ENCODE data around the gene LRCH3.

Gene LRCH3

DNA sequence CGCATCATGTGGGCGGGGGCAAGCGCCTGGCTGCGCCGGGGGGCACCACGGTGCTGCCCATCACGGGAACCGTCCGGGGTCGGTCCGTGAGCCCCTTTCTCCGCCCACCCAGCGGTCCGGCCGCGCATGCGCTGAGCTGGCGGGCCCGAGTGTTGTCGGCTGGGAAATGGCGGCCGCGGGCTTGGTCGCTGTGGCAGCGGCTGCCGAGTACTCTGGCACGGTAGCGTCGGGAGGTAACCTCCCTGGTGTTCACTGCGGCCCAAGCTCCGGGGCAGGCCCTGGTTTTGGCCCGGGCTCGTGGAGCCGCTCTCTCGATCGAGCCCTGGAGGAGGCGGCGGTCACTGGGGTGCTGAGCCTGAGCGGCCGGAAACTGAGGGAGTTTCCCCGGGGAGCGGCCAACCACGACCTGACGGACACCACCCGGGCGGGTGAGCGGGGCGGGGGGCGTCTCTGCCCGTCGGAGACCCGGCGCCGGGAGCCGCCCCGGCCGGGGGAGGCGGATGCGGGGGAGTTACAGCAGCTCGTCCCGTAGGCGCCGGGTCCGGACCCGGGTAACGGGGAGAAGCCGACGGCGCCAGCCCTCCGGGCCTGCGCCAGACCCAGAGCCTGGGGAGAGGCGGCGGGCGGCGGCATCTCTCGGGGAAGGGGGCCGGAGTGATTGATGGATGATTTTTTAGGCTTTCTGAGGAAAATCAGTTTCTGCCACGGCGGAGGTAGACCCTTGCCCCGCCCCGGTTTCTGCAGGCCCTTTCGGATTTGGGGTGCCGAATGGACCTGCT is at the start of gene LRCH3:
LRCH3 (plus strand) TSS at position 142 of the 779 bp plus-strand sequence; CDS start at position 167, 25 bp downstream.
- DNase-seq (ENCODE audit: low read depth in 2 of 2), result peak; percentile 52 to 56

DNA sequence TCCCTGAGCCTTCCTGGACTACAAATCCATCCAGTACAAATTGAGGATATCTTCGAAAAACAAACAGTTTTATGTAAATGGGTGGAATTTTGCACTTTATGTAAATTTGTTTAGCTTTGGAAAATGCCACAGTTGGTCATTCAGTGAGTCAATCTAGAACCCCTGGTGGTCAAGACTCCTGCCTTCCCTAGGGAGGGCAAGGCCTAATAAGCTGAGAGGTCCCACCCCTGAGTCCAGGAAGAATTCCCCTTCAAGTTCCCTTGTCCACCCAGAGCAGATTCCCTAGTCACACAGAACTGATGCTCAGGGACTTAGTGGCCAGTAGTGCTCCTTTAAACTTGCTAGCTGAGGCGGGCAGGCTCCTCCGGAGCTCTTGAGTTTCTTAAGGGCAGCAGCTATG is 48.3 kb upstream of the LRCH3 start:
- no peak for DNase-seq (ENCODE audit: low read depth in 2 of 2)

DNA sequence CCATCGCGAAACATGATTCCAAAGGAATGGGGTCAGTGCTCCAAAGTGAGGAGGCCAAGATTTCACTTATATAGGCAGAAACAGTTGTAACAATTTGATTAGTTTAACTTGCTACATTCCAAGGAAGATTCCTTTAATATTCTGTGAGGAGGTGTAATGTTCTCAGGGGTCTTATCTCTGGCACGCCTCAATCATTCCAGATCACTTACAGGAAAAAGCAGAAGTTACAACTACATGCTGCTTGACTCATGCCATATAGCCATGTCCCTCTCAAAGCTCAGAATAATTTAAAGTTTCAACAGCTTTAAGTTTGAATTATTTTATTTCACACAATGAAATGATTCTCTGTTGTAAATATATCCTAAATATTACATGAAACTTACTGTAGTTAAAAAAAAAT is 44.8 kb upstream of the LRCH3 start:
- DNase-seq (ENCODE audit: low read depth in 2 of 2), result no peak

DNA sequence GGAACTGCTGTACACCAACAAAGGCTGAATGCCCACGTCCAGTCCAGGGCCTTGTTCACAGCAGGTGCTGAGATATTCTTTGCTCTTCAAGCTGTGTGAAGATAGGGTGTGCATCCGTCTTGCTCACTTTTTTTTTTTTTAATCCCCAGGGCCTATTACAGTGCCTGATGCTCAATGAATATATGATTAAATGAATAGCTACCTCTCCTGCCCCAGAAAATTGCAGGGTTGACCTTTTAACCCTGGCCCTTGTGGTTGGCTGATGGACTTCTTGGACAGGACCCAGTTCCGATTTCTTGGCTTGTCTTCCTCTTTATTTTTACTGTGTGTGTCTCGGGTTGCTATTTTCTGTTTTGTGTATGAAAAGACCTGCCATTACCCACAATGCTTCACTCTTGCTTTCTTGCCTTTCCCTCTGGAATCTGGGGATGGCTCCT is 44.2 kb upstream of the LRCH3 start:
- no peak for DNase-seq (ENCODE audit: low read depth in 2 of 2)

DNA sequence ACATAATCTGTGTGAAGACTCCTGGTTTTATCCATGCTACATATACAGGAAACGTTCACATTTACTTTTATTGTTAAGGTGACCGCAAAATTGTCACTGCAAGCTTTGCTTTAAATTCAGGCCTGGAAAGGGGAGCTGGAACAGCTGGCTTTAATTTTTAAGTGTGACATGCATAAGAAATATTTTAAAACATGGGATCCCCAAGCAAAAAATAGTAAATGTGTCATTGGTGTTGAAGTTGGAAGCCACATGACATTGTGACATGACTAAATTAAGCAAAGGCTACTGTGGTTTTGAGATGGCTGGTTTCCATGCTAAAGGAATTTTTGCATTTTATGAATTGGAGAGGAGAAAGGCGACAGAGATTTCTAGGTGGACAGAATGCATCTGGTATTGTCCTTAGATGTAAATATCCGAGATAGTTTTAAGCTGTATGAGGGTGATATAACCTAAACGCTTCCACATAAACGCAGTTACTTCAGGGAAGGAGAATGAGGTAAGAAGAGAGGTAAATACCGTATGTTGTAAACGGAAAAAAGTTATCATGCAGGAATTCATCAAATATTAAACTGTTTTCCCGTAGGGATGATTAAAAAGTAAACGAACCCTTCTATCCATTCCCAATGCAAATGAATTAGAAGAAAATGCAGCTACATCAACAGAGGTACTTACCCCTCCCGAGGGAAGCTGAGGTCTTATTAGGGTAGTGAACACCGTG is 42.3 kb upstream of the LRCH3 start:
- DNase-seq (ENCODE audit: low read depth in 2 of 2), result peak; percentile 56 to 61

DNA sequence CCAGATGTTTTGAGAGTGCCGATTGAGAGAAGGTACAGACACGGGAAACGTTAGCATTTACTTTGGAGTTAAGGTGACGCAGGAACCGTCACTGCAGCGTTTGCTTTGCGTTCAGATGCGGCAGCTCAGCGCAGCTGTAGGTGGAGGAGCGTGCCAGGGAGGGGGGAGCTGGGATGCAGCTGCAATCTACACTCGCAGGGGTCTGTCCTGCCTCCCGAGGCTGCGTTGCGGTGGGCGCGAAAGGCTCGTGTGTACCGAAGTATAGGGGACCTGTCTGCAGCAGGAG is 41.8 kb upstream of the LRCH3 start:
- DNase-seq (ENCODE audit: low read depth in 2 of 2), result no peak

DNA sequence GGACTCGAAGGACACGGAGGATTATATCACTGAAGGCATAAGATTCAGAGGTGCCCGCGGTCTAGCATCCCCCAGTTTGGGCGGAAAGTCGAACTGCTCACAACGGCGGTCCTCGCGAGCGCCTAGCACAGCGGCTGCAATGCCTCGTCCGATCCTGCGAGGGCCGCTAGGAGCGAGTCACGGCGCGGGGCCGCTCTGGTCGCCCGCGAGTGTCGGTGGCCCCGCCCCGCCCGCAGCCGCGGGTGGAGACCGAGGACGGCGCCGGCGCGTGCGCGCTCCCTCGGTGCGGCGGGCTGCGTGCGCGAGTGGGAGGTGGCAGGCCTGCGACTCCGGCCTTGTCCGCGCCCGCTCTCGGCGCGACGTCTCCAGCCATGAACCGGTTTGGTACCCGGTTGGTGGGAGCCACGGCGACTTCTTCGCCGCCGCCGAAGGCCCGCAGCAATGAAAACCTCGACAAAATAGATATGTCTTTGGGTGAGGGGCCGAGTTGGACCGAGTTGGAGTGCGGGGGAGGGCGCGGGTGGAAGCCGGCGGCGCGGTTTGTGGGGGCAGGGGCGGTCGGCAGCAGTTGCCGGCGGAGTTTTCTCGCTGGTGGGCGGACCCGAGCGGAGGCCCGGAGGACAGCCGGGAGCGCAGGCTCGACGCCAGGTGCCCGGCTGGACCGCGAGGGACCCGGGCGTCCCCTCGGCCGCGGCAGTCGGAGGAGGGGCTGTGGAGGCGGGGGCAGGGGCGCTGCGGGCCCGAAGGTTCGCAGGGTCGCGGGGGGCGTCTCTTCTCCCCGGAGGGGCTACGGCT is 41.3 kb upstream of the LRCH3 start, which contains the start of gene FYTTD1:
FYTTD1 (plus strand) TSS at position 283 of the 795 bp plus-strand sequence; CDS start at position 372, 89 bp downstream.
- DNase-seq (ENCODE audit: low read depth in 2 of 2), result peak; percentile 64 to 66

DNA sequence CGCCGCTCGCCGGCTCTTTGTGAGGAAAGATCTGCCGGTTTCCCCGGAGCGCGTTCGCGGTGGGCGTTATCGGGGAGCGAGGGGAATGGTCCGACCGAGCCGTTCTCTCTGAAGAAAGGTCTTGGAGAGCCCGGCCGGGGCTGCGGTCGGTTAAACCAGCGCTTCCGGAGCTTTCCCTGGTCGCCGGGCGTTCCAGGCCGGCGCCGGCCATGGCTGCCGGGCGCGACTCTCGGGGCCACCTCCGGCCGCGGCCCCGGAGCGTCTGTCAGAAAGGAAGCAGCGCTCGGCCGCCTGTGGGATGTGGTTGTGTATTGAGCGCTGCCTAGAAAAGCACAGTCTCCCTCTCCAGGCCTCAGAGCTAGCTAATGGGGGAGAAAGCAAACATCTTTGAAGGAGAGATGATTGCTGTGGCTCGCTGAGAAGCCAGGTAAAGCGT is 40.6 kb upstream of the LRCH3 start:
- peak in 1 of 2 experiments; percentile 24 for DNase-seq (ENCODE audit: low read depth in 2 of 2)

DNA sequence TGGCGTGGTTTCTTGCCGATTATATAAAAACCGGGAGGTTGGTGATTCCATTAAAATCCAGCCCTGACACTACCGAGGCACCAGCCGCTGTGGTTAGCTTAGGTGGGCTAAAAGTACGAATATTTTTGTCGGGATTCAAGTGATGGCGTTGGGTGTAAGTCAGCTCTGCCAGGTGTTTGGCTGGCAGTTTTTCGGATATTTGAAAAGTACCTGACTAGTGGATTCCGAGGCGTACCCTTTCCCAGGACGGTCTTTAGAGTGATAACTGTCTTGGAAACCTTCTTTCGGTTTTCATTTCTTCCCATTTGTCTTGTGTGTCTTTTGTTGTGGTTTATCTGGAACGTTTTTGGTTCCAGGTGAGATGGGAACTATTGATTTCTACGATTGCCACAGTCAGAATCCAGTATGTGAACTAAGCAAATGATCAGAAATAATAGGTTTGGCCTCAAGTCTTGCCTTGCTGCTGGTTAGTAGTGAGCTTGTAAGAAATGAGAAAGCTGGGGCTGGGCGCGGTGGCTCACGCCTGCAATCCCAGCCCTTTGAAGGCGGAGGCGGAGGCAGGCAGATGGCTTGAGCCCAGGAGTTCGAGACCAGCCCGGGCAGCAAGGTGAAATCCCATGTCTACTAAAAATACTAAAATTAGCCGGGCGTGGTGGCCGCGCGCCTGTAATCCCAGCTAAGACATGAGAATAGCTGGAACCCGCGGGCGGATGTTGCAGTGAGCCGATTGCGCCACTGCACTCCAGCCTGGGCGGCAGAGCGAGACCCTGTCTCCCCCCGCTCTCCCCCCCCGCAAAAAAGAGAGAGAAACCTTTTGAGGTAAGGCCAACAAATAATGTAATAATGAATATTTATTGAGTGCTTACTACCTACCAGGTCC is 40.0 kb upstream of the LRCH3 start:
- DNase-seq (ENCODE audit: low read depth in 2 of 2), result no peak

DNA sequence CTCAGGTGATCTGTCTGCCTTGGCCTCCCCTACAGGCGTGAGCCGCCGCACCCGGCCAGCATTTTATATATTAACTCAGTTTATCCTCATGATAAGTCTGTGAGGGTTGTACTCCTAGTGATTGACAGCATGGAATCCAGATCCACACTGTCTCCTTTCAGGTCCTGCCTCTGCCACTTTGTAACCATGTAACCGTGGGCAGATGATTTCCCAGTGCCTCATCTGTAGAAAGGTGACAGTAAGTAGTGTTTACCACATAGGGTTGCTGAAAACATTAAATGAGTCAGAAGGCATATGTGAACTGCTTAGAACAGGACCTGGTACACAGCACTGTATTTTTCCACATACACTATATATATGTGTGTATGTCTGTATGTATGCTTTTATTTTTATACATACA is 38.9 kb upstream of the LRCH3 start:
- no peak for DNase-seq (ENCODE audit: low read depth in 2 of 2)

DNA sequence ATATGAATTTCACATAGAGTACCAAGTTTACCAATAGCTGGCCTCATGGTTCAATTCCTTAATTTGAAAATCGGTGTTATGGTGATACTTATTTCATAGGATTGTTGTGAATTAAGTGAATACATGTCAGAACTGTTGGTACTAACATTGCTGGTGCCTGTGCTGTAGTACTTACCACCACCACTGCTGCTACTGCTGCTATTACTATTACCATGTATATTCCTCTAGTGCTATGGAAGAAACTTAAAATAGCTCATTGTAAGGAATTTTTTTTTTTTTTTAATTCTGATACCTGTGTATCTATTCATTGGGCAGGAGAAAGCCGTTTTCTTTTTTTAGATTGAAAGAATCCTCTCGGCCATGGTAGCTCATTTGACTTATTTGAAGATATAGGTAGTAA is 37.8 kb upstream of the LRCH3 start:
- no peak for DNase-seq (ENCODE audit: low read depth in 2 of 2)

DNA sequence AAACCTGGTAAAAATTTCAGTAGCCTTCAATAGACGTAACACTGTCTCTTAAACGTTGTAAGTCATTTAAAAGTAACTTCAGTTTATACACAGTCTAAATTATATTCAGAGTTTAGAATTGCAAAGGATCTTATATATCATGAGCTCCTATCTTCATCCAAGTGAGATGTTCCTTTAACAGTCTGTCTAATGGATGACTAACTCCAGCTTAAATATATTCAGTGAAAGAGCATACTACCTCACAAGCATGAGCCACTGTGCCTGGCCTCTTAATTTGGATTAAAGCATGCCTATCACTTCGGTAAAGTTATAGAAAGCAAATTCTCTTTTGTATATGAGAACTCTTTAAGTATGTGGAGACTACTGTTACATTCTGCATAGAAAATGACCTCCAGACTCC is 34.4 kb upstream of the LRCH3 start:
- no peak for DNase-seq (ENCODE audit: low read depth in 2 of 2)

DNA sequence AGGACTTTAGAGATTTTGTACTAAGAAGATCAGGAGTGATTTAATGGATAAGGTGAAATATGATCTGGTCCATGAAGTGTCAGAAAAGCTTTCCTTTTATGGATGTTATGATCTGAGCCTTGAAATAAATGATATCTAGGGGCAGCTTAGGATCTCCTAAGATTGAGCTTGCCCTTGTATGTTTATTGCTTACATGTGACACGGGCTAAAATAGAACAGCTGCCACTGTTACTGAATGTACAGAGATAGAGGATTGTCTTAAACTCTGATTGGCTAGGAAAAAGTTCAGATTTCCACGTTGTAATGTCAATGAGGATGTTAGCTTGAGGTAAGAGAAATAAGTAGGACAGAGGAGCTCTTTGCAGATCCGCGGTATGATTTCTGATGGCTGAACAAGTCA is 32.5 kb upstream of the LRCH3 start:
- DNase-seq (ENCODE audit: low read depth in 2 of 2), result no peak

DNA sequence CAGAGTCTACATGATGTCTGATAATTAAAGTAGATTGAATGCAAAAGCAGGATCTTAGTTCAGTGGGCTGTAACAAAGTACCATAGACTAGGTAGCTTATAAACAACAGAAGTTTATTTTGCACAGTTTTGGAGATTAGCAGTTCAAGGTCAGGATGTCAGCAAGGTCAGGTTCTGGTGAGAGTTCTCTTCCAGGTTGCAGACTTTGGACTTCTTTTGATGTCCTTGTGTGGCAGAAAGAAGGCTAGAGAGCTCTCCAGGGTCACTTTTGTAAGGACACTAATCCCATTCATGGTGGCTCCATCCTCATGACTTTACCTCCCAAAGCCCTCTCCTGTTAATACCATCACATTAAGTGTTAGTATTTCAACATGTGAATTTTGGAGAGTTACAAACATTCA is 29.3 kb upstream of the LRCH3 start:
- no peak for DNase-seq (ENCODE audit: low read depth in 2 of 2)

DNA sequence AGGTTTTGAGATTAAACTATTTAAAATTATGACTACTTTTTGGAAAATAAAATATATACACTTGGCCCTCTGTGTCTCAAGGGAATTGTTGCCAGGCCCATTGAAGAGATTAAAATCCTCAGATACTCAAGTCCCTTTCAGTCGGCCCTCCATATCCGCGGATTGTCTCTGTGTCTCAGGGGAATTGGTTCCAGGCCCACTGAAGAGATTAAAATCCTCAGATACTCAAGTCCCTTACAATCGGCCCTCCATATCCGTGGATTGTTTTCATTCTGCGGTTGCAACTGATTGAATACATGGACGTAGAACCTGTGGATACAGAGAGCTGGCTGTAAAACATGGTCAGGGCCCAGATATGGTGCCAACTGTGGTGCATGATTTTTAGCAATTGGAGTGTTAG is 15.7 kb upstream of the LRCH3 start:
- DNase-seq (ENCODE audit: low read depth in 2 of 2), result no peak

DNA sequence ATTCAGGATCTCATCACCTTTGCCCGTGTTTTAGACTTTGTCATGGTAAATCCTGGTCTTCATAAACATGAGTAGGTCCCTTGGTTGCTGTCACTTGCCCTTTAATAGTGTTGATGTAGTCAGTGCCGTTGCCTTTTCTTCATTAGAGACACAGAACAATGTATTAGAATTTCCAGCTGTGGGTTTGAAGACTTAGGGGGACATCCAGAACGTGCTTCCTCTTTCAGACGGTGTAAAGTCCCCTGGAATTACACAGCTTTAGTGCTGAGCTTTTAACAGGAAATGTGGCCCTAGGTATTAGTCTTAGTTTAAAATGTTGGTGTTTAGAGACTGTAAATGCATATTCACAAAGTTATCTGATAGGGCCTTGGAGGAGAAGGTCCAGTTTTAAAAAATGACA is 8.8 kb upstream of the LRCH3 start:
- DNase-seq (ENCODE audit: low read depth in 2 of 2), result no peak

DNA sequence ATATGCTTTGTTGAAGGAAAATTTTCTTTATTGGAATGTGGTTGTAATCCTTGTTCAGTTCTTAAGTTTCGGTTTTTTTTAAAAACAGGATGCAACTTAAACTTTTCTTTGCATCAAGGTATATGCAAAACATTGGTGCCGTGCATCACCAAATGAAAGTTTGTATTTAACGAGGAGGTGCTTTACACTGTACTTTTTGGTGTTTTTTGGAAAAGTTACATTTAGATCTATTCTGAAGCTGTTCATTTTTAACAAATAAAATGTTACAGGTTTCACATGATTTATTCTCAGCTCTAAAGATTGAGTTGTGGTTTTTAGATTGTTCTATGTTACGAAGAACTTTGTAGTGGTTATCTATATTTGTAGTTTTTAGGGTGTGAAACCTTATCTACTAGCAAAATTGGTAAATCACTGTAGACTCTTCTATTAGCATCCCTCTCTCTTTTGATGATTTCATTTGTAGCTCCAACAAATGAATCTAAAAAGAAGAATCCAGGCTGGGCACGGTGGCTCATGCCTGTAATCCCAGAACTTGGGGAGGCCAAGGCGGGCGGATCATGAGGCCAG is 7.0 kb upstream of the LRCH3 start:
- DNase-seq (ENCODE audit: low read depth in 2 of 2), result no peak

DNA sequence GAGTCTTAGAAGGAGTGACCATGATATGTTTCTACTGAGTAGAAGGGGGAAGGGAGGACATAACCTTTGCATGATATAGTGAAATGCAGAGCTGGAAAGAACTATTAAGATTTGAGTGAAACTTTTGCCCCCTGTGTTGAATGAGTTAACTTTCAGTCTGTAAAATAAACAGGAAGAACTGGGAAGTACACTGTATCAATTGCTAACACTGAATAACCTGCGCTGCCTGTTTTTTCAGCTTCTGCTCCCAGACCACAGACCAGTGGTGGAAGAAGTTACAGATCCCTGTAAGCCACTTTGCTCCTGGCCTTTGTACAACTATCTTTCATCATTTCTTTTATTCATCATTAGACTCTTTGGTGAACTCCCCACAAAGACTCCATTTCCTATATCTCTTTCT is 3.6 kb upstream of the LRCH3 start:
- DNase-seq (ENCODE audit: low read depth in 2 of 2), result no peak

DNA sequence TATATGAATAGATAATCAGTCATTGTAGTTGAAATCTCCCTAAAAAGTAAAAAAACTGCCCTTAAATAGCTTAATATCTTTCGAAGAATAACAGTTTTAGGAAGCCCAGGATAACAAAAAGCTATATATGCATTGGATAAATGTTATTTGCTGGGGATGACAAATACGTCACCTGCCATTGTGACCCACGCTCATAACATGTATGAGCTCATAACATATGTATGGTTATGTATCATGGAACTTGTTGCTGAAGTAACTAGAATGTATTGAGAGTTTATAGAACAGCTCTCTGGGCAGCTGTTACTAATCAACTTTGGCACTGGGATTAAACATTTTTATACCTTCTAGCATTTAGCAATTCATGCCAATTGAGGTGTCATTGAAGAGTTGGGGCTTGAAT is 1.7 kb upstream of the LRCH3 start:
- no peak for DNase-seq (ENCODE audit: low read depth in 2 of 2)

DNA sequence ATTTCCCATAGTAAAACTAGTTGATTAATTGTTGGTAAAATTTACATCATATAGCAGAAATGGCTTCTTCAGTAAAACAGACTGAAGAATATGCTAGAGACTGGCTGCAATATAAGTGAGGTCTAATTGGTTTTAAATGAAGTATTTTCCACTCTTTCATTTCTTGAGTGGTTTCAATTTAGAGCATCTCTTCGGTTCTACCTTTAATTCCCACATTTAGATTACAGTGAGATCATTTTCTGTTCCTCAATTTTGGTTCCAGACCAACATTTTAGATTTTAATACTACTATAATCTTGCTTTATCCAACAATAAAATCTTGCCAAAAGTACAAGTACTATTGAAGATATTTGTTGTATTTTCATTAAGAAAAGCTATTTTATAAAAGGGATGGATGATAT is 1.0 kb upstream of the LRCH3 start:
- DNase-seq (ENCODE audit: low read depth in 2 of 2), result no peak
